A549 treated with DMSO at 1 μM for 4 hours (cell line): Measurements from ENCODE around the gene ZNF416. TPM values are rescaled to one million over a fixed set of nuclear protein-coding genes. Genes with fewer than 3 reads are reported as not detected.

Experiments used
- total RNA-seq: library from RNA; stranded (reverse); fragments of 200-300 nt; extraction: Qiagen RNA extraction; gene quantifications from 5 replicates; pipeline ENCODE4 v1.2.3, GENCODE V29; 2022; ENCODE audit warnings: low read depth

Gene ZNF416
- 4.0 to 4.9 TPM (median 4.6 TPM) in 5 replicates for total RNA-seq

GRCh38 chr19:57578487-57579205 is at the start of gene ZNF416:
ZNF416 (minus strand) TSS chr19:57578911; CDS start chr19:57578704, 207 bp downstream.

GRCh38 chr19:57613941-57614743 is 35.4 kb upstream of the ZNF416 start, which contains the start of gene ZNF134:
ZNF134 (plus strand) TSS chr19:57614242; CDS start chr19:57619469, 5,227 bp downstream.

GRCh38 chr19:57599761-57600383 is 21.2 kb upstream of the ZNF416 start, which contains the start of gene ZNF530:
ZNF530 (plus strand) TSS chr19:57599885; CDS start chr19:57604346, 4,461 bp downstream.

GRCh38 chr19:57583521-57584416 is 5.1 kb upstream of the ZNF416 start, which contains the start of gene ZIK1:
ZIK1 (plus strand) TSS chr19:57584145; CDS start chr19:57584357, 212 bp downstream.

GRCh38 chr19:57559404-57560025 is 19.2 kb downstream of the ZNF416 start, which contains the start of gene ZNF550:
ZNF550 (minus strand) TSS chr19:57559863; CDS start chr19:57559682, 181 bp downstream.

GRCh38 chr19:57527136-57527881 is 51.4 kb downstream of the ZNF416 start, which contains the start of gene ZNF549:
ZNF549 (plus strand) TSS chr19:57527356; CDS start chr19:57527574, 218 bp downstream.

Other genes starting within 250 kb of the ZNF416 start
- 1.9 to 2.4 TPM (median 2.1 TPM) in 5 replicates for gene ZNF304, start 227.6 kb downstream of the ZNF416 start, total RNA-seq
- gene TRAPPC2B, start 215.4 kb downstream of the ZNF416 start, total RNA-seq = 14.3 to 16.1 TPM (median 15.7 TPM) in 5 replicates
- 1.1 to 1.9 TPM (median 1.5 TPM) in 5 replicates for gene ZNF547, start 215.4 kb downstream of the ZNF416 start, total RNA-seq
- gene ZNF548, start 189.1 kb downstream of the ZNF416 start, total RNA-seq = 4.0 to 4.7 TPM (median 4.4 TPM) in 5 replicates
- 4.2 to 6.8 TPM (median 4.7 TPM) in 5 replicates for gene ZNF17, start 167.8 kb downstream of the ZNF416 start, total RNA-seq
- 15.2 to 17.6 TPM (median 16.7 TPM) in 5 replicates for gene ZNF749, start 143.6 kb downstream of the ZNF416 start, total RNA-seq
- 0.03 to 0.06 TPM (median 0.05 TPM) in 3 of 5 replicates, not detected in the others for gene VN1R1, start 121.8 kb downstream of the ZNF416 start, total RNA-seq
- gene ZNF772, start 101.3 kb downstream of the ZNF416 start, total RNA-seq = 1.3 to 1.8 TPM (median 1.5 TPM) in 5 replicates
- gene ZNF419, start 91.2 kb downstream of the ZNF416 start, total RNA-seq = 6.3 to 7.1 TPM (median 6.7 TPM) in 5 replicates
- gene ZNF773, start 79.0 kb downstream of the ZNF416 start, total RNA-seq = 4.6 to 6.0 TPM (median 4.9 TPM) in 5 replicates
- gene ZNF549, start 51.6 kb downstream of the ZNF416 start, total RNA-seq = 1.4 to 2.3 TPM (median 1.7 TPM) in 5 replicates
- gene ZNF550, start 19.0 kb downstream of the ZNF416 start, total RNA-seq = 3.0 to 4.3 TPM (median 3.8 TPM) in 5 replicates
- gene ZIK1, start 5.2 kb upstream of the ZNF416 start, total RNA-seq = not detected in 5 replicates
- 4.6 to 5.5 TPM (median 4.9 TPM) in 5 replicates for gene ZNF530, start 21.0 kb upstream of the ZNF416 start, total RNA-seq
- gene ZNF134, start 35.3 kb upstream of the ZNF416 start, total RNA-seq = 6.6 to 9.0 TPM (median 8.3 TPM) in 5 replicates
- gene ZNF211, start 54.3 kb upstream of the ZNF416 start, total RNA-seq = 5.2 to 6.6 TPM (median 6.4 TPM) in 5 replicates
- gene ZSCAN4, start 90.0 kb upstream of the ZNF416 start, total RNA-seq = not detected in 5 replicates
- gene ZNF551, start 103.1 kb upstream of the ZNF416 start, total RNA-seq = 4.6 to 6.3 TPM (median 5.4 TPM) in 5 replicates
- gene ZNF154, start 130.3 kb upstream of the ZNF416 start, total RNA-seq = not detected in 5 replicates
- gene ZNF671, start 148.7 kb upstream of the ZNF416 start, total RNA-seq = 0.78 to 1.0 TPM (median 0.82 TPM) in 5 replicates
- 6.1 to 6.9 TPM (median 6.3 TPM) in 5 replicates for gene ZNF776, start 167.9 kb upstream of the ZNF416 start, total RNA-seq
- 6.4 to 7.9 TPM (median 7.0 TPM) in 5 replicates for gene ZNF586, start 190.8 kb upstream of the ZNF416 start, total RNA-seq
- gene ZNF552, start 236.0 kb upstream of the ZNF416 start, total RNA-seq = 4.6 to 6.1 TPM (median 5.6 TPM) in 5 replicates